Astrocyte (in vitro differentiated cells and primary cell): Measurements from ENCODE around the gene IL1R1. TPM values are rescaled to one million over a fixed set of nuclear protein-coding genes. Genes with fewer than 3 reads are reported as not detected.
"Not testable (repeated sequence)": the region's sequence is repeated elsewhere in the genome, so short reads cannot be mapped to it uniquely, and the experiment has no call there.

Source experiments
- DNase-seq: peaks from one replicate; pipeline ENCODE4 v3.0.0-alpha.2; 2010; ENCODE audit warnings: low read depth
- FAIRE-seq: peaks from 2 replicates; lab custom pipeline; 2011; peaks lifted over from hg19 to GRCh38; lab: Jason Lieb, UNC
- H2AFZ ChIP-seq: 2 replicates; pipeline ENCODE4 v1.6.0; 2012; ENCODE audit warnings: low read depth, low read length, inconsistent platforms
- H3K27ac ChIP-seq: 2 replicates; pipeline ENCODE4 v1.5.1; 2011; ENCODE audit warnings: low read depth, low read length, inconsistent platforms
- H3K27me3 ChIP-seq: 2 replicates; pipeline ENCODE4 v1.6.0; 2011; ENCODE audit warnings: low read length, inconsistent platforms; ENCODE audit not compliant: insufficient read depth
- H3K36me3 ChIP-seq: 2 replicates; pipeline ENCODE4 v1.5.1; 2011; ENCODE audit warnings: low read length, inconsistent platforms; ENCODE audit not compliant: insufficient read depth
- H3K4me1 ChIP-seq: 2 replicates; pipeline ENCODE4 v1.5.1; 2011; ENCODE audit warnings: low read length, inconsistent platforms; ENCODE audit not compliant: insufficient read depth
- H3K4me2 ChIP-seq: 2 replicates; pipeline ENCODE4 v1.6.0; 2012; ENCODE audit warnings: low read length, inconsistent platforms
- H3K4me3 ChIP-seq: 2 replicates; pipeline ENCODE4 v1.5.1; 2011; ENCODE audit warnings: low read depth, mild to moderate bottlenecking, low read length, inconsistent platforms; ENCODE audit not compliant: insufficient read depth
- H3K79me2 ChIP-seq: 2 replicates; pipeline ENCODE4 v1.6.0; 2012; ENCODE audit warnings: mild to moderate bottlenecking, low read length, inconsistent platforms; ENCODE audit not compliant: insufficient read depth
- H3K9ac ChIP-seq: 2 replicates; pipeline ENCODE4 v1.6.0; 2012; ENCODE audit warnings: mild to moderate bottlenecking, low read length, inconsistent platforms
- H3K9me3 ChIP-seq: 2 replicates; pipeline ENCODE4 v1.5.1; 2012; ENCODE audit warnings: low read depth, mild to moderate bottlenecking, low read length, inconsistent platforms; ENCODE audit not compliant: insufficient read depth
- H4K20me1 ChIP-seq: 2 replicates; pipeline ENCODE4 v1.6.0; 2012; ENCODE audit warnings: low read length, inconsistent platforms; ENCODE audit not compliant: insufficient read depth
- H3K27ac Mint-ChIP-seq: one replicate; pipeline ENCODE4 v1.8.0; 2021; ENCODE audit warnings: mild to moderate bottlenecking, mixed read lengths; ENCODE audit not compliant: unreplicated experiment
- H3K27me3 Mint-ChIP-seq: one replicate; pipeline ENCODE4 v1.8.0; 2021; ENCODE audit warnings: low read depth, mixed read lengths; ENCODE audit not compliant: unreplicated experiment
- H3K36me3 Mint-ChIP-seq: one replicate; pipeline ENCODE4 v1.8.0; 2021; ENCODE audit warnings: low read depth, mixed read lengths; ENCODE audit not compliant: unreplicated experiment
- H3K4me1 Mint-ChIP-seq: one replicate; pipeline ENCODE4 v1.8.0; 2021; ENCODE audit warnings: low read depth, mixed read lengths; ENCODE audit not compliant: unreplicated experiment
- H3K4me3 Mint-ChIP-seq: one replicate; pipeline ENCODE4 v1.8.0; 2021; ENCODE audit warnings: mild to moderate bottlenecking, moderate library complexity, mixed read lengths; ENCODE audit not compliant: unreplicated experiment
- H3K9me3 Mint-ChIP-seq: one replicate; pipeline ENCODE4 v1.8.0; 2021; ENCODE audit warnings: mild to moderate bottlenecking, mixed read lengths; ENCODE audit not compliant: unreplicated experiment
- EZH2 ChIP-seq: IDR thresholded peaks from 2 replicates; pipeline ENCODE4 v1.6.1; 2012; ENCODE audit warnings: mild to moderate bottlenecking, low read length, inconsistent platforms; ENCODE audit not compliant: insufficient read depth
- total RNA-seq: library from RNA; stranded (reverse); gene quantifications from 2 replicates; pipeline ENCODE4 v1.2.1, GENCODE V29; 2021
- TF ChIP-seq, protein P1 (sequence below): IDR thresholded peaks from 2 replicates; pipeline ENCODE4 v1.5.1; 2011; ENCODE audit warnings: low read depth, mild to moderate bottlenecking, inconsistent platforms, low read length, moderate library complexity; ENCODE audit not compliant: insufficient read depth

The IL1R1 gene
- total RNA-seq, 1 donor from 2014 or later: 7.5 TPM

GRCh38 chr2:102122115-102122514, 20.4 kb upstream of the IL1R1 start:
- Histone ChIP-seq H3K9me3 (no peaks in the 10 kb centered on the region), H3K36me3 (no peaks in the 10 kb centered on the region), H3K27ac (peak overlapping the region; percentile 94), H3K4me3 (no peak overlapping the region), H3K4me1 (peaks cover 22% of the 10 kb centered on the region), H3K27me3 (no peaks in the 10 kb centered on the region), H4K20me1 (no peaks in the 10 kb centered on the region), H3K79me2 (no peaks in the 10 kb centered on the region), H2AFZ (no peak overlapping the region), H3K9ac (peak overlapping the region; percentile 72), H3K4me2 (peak overlapping the region; percentile 30)
- FAIRE-seq (no peak), DNase-seq (peak; percentile 98)
- Mint-ChIP-seq H3K27ac (peak overlapping the region; percentile 92), H3K9me3 (peaks cover 4% of the 10 kb centered on the region), H3K36me3 (no peaks in the 10 kb centered on the region), H3K4me1 (peaks cover 31% of the 10 kb centered on the region), H3K27me3 (no peaks in the 10 kb centered on the region), H3K4me3 (no peak overlapping the region)
- TF ChIP-seq EZH2: no peak
- TF ChIP-seq, protein P1, sequence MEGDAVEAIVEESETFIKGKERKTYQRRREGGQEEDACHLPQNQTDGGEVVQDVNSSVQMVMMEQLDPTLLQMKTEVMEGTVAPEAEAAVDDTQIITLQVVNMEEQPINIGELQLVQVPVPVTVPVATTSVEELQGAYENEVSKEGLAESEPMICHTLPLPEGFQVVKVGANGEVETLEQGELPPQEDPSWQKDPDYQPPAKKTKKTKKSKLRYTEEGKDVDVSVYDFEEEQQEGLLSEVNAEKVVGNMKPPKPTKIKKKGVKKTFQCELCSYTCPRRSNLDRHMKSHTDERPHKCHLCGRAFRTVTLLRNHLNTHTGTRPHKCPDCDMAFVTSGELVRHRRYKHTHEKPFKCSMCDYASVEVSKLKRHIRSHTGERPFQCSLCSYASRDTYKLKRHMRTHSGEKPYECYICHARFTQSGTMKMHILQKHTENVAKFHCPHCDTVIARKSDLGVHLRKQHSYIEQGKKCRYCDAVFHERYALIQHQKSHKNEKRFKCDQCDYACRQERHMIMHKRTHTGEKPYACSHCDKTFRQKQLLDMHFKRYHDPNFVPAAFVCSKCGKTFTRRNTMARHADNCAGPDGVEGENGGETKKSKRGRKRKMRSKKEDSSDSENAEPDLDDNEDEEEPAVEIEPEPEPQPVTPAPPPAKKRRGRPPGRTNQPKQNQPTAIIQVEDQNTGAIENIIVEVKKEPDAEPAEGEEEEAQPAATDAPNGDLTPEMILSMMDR: no peak

DNA sequence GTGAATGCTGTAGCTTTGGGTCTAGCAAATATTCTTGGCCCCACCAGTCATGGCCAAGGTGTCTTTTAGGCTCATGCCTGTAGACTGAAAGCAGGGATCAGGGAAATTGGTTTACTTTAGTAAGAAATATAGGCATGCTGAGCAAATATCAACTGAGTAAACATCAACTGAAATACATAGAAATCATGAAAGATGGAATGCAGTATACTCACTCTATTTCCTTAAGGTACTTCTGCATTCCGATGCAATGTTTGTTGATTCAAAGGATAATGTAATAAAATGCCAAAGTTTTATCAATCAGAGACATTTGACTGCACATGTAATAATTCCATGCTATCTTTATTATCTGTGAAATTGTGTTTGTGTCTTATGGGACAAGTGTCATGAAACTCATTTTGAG, 19.6 kb upstream of the IL1R1 start:
- Mint-ChIP-seq H3K36me3 (no peaks in the 10 kb centered on the region), H3K27me3 (no peaks in the 10 kb centered on the region), H3K4me1 (peaks cover 32% of the 10 kb centered on the region), H3K4me3 (no peak overlapping the region), H3K27ac (no peak overlapping the region), H3K9me3 (peaks cover 3% of the 10 kb centered on the region)
- Histone ChIP-seq H3K27me3 (no peaks in the 10 kb centered on the region), H3K4me1 (peaks cover 27% of the 10 kb centered on the region), H3K79me2 (no peaks in the 10 kb centered on the region), H3K4me2 (no peak overlapping the region), H3K9ac (peak overlapping the region; percentile 72), H2AFZ (no peak overlapping the region), H3K27ac (peak overlapping the region; percentile 94), H3K9me3 (no peaks in the 10 kb centered on the region), H3K36me3 (no peaks in the 10 kb centered on the region), H3K4me3 (no peak overlapping the region), H4K20me1 (no peaks in the 10 kb centered on the region)
- no peak for FAIRE-seq
- no peak for DNase-seq
- TF ChIP-seq, protein P1: no peak
- TF ChIP-seq EZH2: no peak

- H3K9me3 Mint-ChIP-seq, H3K9me3 ChIP-seq, H3K27ac ChIP-seq, DNase-seq, H3K27me3 Mint-ChIP-seq, H3K36me3 ChIP-seq, H3K27ac Mint-ChIP-seq, H3K4me3 Mint-ChIP-seq, H3K4me3 ChIP-seq, H2AFZ ChIP-seq, H3K79me2 ChIP-seq, H3K27me3 ChIP-seq, H3K4me2 ChIP-seq, H3K9ac ChIP-seq, H3K36me3 Mint-ChIP-seq, H4K20me1 ChIP-seq, FAIRE-seq: not testable (repeated sequence)
- H3K4me1 ChIP-seq: peaks cover 34% of the 10 kb centered on the region
- H3K4me1 Mint-ChIP-seq: peaks cover 33% of the 10 kb centered on the region
Observed at GRCh38 chr2:102124421-102124820, 18.1 kb upstream of the IL1R1 start.
